Measurements from ENCODE around the gene GANAB.

GANAB gene

GRCh38 chr11:62605902-62606301, 40.5 kb downstream of the GANAB start:
- H3K36me3 ChIP-seq (ENCODE audit: insufficient read depth, low read length), result no peaks in the 10 kb centered on the region

GRCh38 chr11:62605467-62605866, 40.9 kb downstream of the GANAB start:
- H3K4me3 ChIP-seq (ENCODE audit: low read length, poor library complexity, severe bottlenecking), result no peak overlapping the region
- H2AFZ ChIP-seq (ENCODE audit: low read length), result no peak overlapping the region
- H3K79me2 ChIP-seq (ENCODE audit: insufficient read depth, low read length), result peaks cover 15% of the 10 kb centered on the region
- H3K27me3 ChIP-seq (ENCODE audit: insufficient read depth, low read length, poor library complexity, severe bottlenecking), result peaks cover 8% of the 10 kb centered on the region
- H3K9me3 ChIP-seq (ENCODE audit: insufficient read depth, low read depth, low read length), result no peaks in the 10 kb centered on the region
- H3K9ac ChIP-seq (ENCODE audit: low read depth, low read length, poor library complexity, severe bottlenecking), result no peak overlapping the region
- no peaks in the 10 kb centered on the region for H3K36me3 ChIP-seq (ENCODE audit: insufficient read depth, low read length)
- no peaks in the 10 kb centered on the region for H3F3A ChIP-seq (ENCODE audit: low read depth)
- peaks cover 5% of the 10 kb centered on the region for H4K20me1 ChIP-seq (ENCODE audit: insufficient read depth, low read length, poor library complexity, severe bottlenecking)
- H3K4me1 ChIP-seq (ENCODE audit: insufficient read depth, low read length, poor library complexity, severe bottlenecking), result peaks cover 15% of the 10 kb centered on the region
- H3K9me2 ChIP-seq (replicated peaks; ENCODE audit: low read depth, low read length), result no peaks in the 10 kb centered on the region
- TF ChIP-seq EZH2phosphoT487 (IDR thresholded peaks at IDR 0.05; ENCODE audit: borderline replicate concordance) (no peak), CTCF (conservative IDR thresholded peaks at IDR 0.05; ENCODE audit: low read length) (no peak)
- H3K4me2 ChIP-seq (ENCODE audit: low read depth, low read length, poor library complexity, severe bottlenecking), result no peak overlapping the region

More at GRCh38 chr11:62605902-62606301, 40.5 kb downstream of the GANAB start:
- Histone ChIP-seq H3K9ac (ENCODE audit: low read depth, low read length, poor library complexity, severe bottlenecking) (no peak overlapping the region), H3K4me2 (ENCODE audit: low read depth, low read length, poor library complexity, severe bottlenecking) (no peak overlapping the region), H3K9me3 (ENCODE audit: insufficient read depth, low read depth, low read length) (no peaks in the 10 kb centered on the region), H3K27me3 (ENCODE audit: insufficient read depth, low read length, poor library complexity, severe bottlenecking) (peaks cover 6% of the 10 kb centered on the region), H3K4me1 (ENCODE audit: insufficient read depth, low read length, poor library complexity, severe bottlenecking) (peaks cover 19% of the 10 kb centered on the region), H4K20me1 (ENCODE audit: insufficient read depth, low read length, poor library complexity, severe bottlenecking) (peaks cover under 1% of the 10 kb centered on the region), H3F3A (ENCODE audit: low read depth) (no peaks in the 10 kb centered on the region), H2AFZ (ENCODE audit: low read length) (no peak overlapping the region), H3K4me3 (ENCODE audit: low read length, poor library complexity, severe bottlenecking) (no peak overlapping the region), H3K79me2 (ENCODE audit: insufficient read depth, low read length) (peaks cover 13% of the 10 kb centered on the region), H3K9me2 (replicated peaks; ENCODE audit: low read depth, low read length) (no peaks in the 10 kb centered on the region)
- TF ChIP-seq CTCF (conservative IDR thresholded peaks at IDR 0.05; ENCODE audit: low read length) (no peak), EZH2phosphoT487 (IDR thresholded peaks at IDR 0.05; ENCODE audit: borderline replicate concordance) (no peak)

GRCh38 chr11:62604460-62605120, 41.8 kb downstream of the GANAB start:
- Histone ChIP-seq H3K4me1 (ENCODE audit: insufficient read depth, low read length, poor library complexity, severe bottlenecking) (peaks cover 21% of the 10 kb centered on the region), H3K4me2 (ENCODE audit: low read depth, low read length, poor library complexity, severe bottlenecking) (no peak overlapping the region), H2AFZ (ENCODE audit: low read length) (no peak overlapping the region), H3K9me3 (ENCODE audit: insufficient read depth, low read depth, low read length) (no peaks in the 10 kb centered on the region), H3K4me3 (ENCODE audit: low read length, poor library complexity, severe bottlenecking) (no peak overlapping the region), H3K9me2 (replicated peaks; ENCODE audit: low read depth, low read length) (no peaks in the 10 kb centered on the region), H3K9ac (ENCODE audit: low read depth, low read length, poor library complexity, severe bottlenecking) (no peak overlapping the region), H4K20me1 (ENCODE audit: insufficient read depth, low read length, poor library complexity, severe bottlenecking) (peaks cover 9% of the 10 kb centered on the region), H3K36me3 (ENCODE audit: insufficient read depth, low read length) (no peaks in the 10 kb centered on the region), H3K79me2 (ENCODE audit: insufficient read depth, low read length) (peaks cover 19% of the 10 kb centered on the region), H3F3A (ENCODE audit: low read depth) (no peaks in the 10 kb centered on the region), H3K27me3 (ENCODE audit: insufficient read depth, low read length, poor library complexity, severe bottlenecking) (peaks cover 8% of the 10 kb centered on the region)
- TF ChIP-seq EZH2phosphoT487 (IDR thresholded peaks at IDR 0.05; ENCODE audit: borderline replicate concordance) (no peak), CTCF (conservative IDR thresholded peaks at IDR 0.05; ENCODE audit: low read length) (no peak)
